ENCODE measurements around the gene SLC46A2. TPM values are rescaled to one million over a fixed set of nuclear protein-coding genes. Genes with fewer than 3 reads are reported as not detected.

Gene SLC46A2
- total RNA-seq, 2 donors from 2014 or later = 0.78 TPM; not detected in 1

GRCh38 chr9:112850840-112851239 is 39.8 kb downstream of the SLC46A2 start:
- Histone ChIP-seq H3K4me1 (no peaks in the 10 kb centered on the region), H3K27ac (no peak overlapping the region), H3K36me3 (replicated peaks in 1 of 2; ENCODE audit: insufficient read depth in 1 of 2, low read depth in 2 of 2) (no peaks in the 10 kb centered on the region), H3K9me3 (no peaks in the 10 kb centered on the region), H3K4me3 (no peak overlapping the region), H3K27me3 (no peaks in the 10 kb centered on the region)
- 91 to 94% methylated on average over 6 of the region's 6 CpGs for WGBS, 2 donors
- no peak for DNase-seq
- intact Hi-C loops (cut with DNase I) = no loop called here
- TF ChIP-seq, protein P1, sequence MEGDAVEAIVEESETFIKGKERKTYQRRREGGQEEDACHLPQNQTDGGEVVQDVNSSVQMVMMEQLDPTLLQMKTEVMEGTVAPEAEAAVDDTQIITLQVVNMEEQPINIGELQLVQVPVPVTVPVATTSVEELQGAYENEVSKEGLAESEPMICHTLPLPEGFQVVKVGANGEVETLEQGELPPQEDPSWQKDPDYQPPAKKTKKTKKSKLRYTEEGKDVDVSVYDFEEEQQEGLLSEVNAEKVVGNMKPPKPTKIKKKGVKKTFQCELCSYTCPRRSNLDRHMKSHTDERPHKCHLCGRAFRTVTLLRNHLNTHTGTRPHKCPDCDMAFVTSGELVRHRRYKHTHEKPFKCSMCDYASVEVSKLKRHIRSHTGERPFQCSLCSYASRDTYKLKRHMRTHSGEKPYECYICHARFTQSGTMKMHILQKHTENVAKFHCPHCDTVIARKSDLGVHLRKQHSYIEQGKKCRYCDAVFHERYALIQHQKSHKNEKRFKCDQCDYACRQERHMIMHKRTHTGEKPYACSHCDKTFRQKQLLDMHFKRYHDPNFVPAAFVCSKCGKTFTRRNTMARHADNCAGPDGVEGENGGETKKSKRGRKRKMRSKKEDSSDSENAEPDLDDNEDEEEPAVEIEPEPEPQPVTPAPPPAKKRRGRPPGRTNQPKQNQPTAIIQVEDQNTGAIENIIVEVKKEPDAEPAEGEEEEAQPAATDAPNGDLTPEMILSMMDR (IDR thresholded peaks at IDR 0.05) = no peak
- no peak for TF ChIP-seq POLR2A (IDR thresholded peaks at IDR 0.05)
- ATAC-seq = no peak

- intact Hi-C loops (cut with DNase I) = no loop called here
- no peaks in the 10 kb centered on the region for H3K27me3 ChIP-seq
- WGBS, 2 donors = 73 to 76% methylated on average over 6 of the region's 6 CpGs
- no peak for ATAC-seq
- H3K36me3 ChIP-seq (replicated peaks in 1 of 2; ENCODE audit: insufficient read depth in 1 of 2, low read depth in 2 of 2) = no peaks in the 10 kb centered on the region
- H3K4me1 ChIP-seq = peaks cover 9% of the 10 kb centered on the region
- no peak for DNase-seq
- H3K4me3 ChIP-seq = no peak overlapping the region
- H3K9me3 ChIP-seq = no peaks in the 10 kb centered on the region
- no peak overlapping the region for H3K27ac ChIP-seq
- no peak for TF ChIP-seq POLR2A (IDR thresholded peaks at IDR 0.05)
- TF ChIP-seq, protein P1 (IDR thresholded peaks at IDR 0.05) = no peak
Measured at GRCh38 chr9:112849363-112849922, 41.2 kb downstream of the SLC46A2 start.

DNA sequence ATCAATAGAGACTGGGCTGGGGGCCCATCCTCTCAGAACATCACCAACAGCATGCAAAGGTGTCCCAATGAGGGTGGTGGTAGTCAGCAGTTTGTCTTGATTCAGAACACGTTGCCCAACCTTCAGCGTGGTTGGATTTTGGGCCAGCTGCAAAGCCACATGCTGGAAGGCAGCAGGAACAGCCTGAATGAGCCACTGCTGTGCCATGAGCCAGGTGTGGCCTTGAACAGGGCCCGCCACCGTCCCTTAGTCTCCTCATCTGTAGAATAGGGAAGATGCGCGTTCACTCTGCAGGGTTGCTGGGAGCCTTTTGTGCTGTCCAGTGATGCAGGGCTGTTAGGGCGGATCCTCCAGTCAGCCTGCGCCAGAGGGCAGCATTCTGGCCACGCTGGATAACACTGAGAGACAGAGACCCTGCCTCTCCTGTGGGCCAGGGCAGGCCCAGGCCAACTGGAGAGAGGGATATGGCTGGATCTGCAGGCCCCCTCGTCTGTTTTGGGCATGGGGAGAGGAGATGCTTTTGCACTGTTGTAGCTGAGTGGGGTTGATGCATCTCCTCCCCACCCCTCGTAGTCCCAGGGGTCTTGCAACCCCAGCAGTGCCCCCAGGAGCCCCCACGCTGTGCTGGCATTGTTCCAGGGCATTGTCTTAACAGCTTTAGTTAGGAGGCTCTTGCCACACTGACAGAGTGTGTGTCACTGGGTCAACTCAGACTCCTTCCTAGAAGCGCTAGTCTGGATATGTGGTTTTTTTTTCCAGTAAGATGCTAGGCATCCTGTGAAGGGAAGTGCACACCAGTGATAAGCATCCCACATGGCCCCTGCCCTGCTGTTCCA is 42.1 kb downstream of the SLC46A2 start:
- DNase-seq (no peak), ATAC-seq (no peak)
- no peak overlapping the region for H3K27ac ChIP-seq
- H3K27me3 ChIP-seq = no peaks in the 10 kb centered on the region
- H3K4me3 ChIP-seq = no peak overlapping the region
- WGBS, 2 donors = 74 to 87% methylated on average over 7 to 13 of the region's 13 CpGs
- intact Hi-C loops (cut with DNase I) = no loop called here
- peaks cover 9% of the 10 kb centered on the region for H3K4me1 ChIP-seq
- H3K36me3 ChIP-seq (replicated peaks in 1 of 2; ENCODE audit: insufficient read depth in 1 of 2, low read depth in 2 of 2) = no peaks in the 10 kb centered on the region
- TF ChIP-seq, protein P1 (IDR thresholded peaks at IDR 0.05) = no peak
- TF ChIP-seq POLR2A (IDR thresholded peaks at IDR 0.05) = no peak
- no peaks in the 10 kb centered on the region for H3K9me3 ChIP-seq

DNA sequence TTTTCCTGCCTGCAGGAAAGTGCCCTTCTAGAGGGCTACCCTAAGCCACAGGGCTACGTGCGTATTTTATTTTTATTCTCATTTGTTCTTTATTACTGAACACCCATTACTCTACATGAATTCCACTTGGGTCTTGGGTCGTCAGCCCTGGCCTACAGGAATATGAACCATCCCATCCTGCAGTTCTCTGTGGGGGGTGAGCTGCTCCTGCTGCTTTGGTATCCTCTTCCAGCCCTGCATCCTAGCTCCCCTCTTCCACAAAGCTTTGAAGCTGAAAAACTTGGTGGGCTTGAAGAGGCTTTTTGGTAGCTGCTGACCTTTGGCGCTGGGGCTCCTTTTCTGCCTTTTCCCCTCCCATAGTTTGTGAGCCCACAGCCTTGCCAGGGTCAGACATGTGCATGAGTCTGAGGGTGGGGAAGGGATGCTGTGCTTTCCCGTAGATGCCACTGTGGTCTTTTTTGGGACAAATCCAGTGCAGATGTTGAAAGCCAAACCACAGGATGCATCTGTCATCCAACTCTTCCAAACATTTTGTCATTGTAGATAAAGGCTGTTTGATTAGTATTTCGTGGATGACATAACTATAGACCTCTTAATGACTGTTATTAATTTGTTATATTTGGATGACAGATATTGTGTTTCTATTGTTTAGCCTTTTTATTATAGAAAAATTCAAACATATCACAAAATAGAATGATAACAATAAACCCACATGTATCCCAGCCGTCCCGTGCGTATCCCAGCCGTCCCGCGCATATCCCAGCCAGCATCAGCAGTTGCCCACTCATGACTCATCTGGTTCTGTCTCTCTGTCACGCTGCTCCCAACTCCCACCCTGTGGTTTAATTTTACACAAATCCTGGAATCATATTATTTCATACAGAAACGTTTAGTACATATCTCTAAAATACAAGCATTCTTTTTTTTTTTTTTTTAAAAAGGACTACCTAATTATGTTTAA is 43.9 kb downstream of the SLC46A2 start:
- Histone ChIP-seq H3K27ac (no peak overlapping the region), H3K4me1 (peaks cover 9% of the 10 kb centered on the region), H3K27me3 (no peaks in the 10 kb centered on the region), H3K4me3 (no peak overlapping the region), H3K36me3 (replicated peaks in 1 of 2; ENCODE audit: insufficient read depth in 1 of 2, low read depth in 2 of 2) (no peaks in the 10 kb centered on the region), H3K9me3 (no peaks in the 10 kb centered on the region)
- ATAC-seq = no peak
- DNase-seq = no peak
- TF ChIP-seq POLR2A (IDR thresholded peaks at IDR 0.05) = no peak
- TF ChIP-seq, protein P1 (IDR thresholded peaks at IDR 0.05) = no peak
- 79 to 82% methylated on average over 14 of the region's 14 CpGs for WGBS, 2 donors
- intact Hi-C loops (cut with DNase I) = no loop called here
